Activated T-cell treated with anti-CD3 and anti-CD28 coated beads, Interleukin-2, amount 50 U/mL, for 72 hours (primary cell): Measurements from ENCODE around the gene TVP23A. TPM values are rescaled to one million over a fixed set of nuclear protein-coding genes. Genes with fewer than 3 reads are reported as not detected.
"Not testable (repeated sequence)": the region's sequence is repeated elsewhere in the genome, so short reads cannot be mapped to it uniquely, and the experiment has no call there.

Source experiments
- ATAC-seq, 2 donors: fragments of 150-1000 bp; cut with Tn5 transposase; replicated peaks in 1 of 2; 2 replicates each; pipeline ENCODE4 v1.10.0; 2021; ENCODE audit warnings: moderate library complexity in 2 of 2, mild to moderate bottlenecking in 1 of 2
- DNase-seq, 2 donors: peaks; one replicate each; pipeline ENCODE4 v3.0.0; 2021 to 2022; ENCODE audit warnings: mixed read lengths in 1 of 2
- H3K27ac Mint-ChIP-seq: one replicate; pipeline ENCODE4 v1.8.0; 2022; ENCODE audit warnings: mild to moderate bottlenecking, moderate library complexity, mixed read lengths
- H3K27me3 Mint-ChIP-seq: one replicate; pipeline ENCODE4 v1.8.0; 2022; ENCODE audit warnings: low read depth, mixed read lengths
- H3K36me3 Mint-ChIP-seq, 2 donors: one replicate each; pipeline ENCODE4 v1.8.0; 2022; ENCODE audit warnings: mixed read lengths in 2 of 2, mild to moderate bottlenecking in 1 of 2; ENCODE audit not compliant: insufficient read depth in 2 of 2
- H3K4me1 Mint-ChIP-seq: one replicate; pipeline ENCODE4 v1.8.0; 2022; ENCODE audit warnings: low read depth, mixed read lengths
- H3K4me3 Mint-ChIP-seq, 2 donors: one replicate each; pipeline ENCODE4 v1.8.0; 2022; ENCODE audit warnings: mild to moderate bottlenecking in 2 of 2, mixed read lengths in 2 of 2, moderate library complexity in 2 of 2
- H3K9me3 Mint-ChIP-seq, 2 donors: one replicate each; pipeline ENCODE4 v1.8.0; 2022; ENCODE audit warnings: mixed read lengths in 2 of 2
- total RNA-seq, 2 donors: library from RNA; stranded (reverse); gene quantifications; one replicate each; pipeline ENCODE4 v1.2.3, GENCODE V29; 2022

TVP23A gene
- total RNA-seq, 2 donors from 2014 or later = 0.60 TPM; not detected in 1

DNA sequence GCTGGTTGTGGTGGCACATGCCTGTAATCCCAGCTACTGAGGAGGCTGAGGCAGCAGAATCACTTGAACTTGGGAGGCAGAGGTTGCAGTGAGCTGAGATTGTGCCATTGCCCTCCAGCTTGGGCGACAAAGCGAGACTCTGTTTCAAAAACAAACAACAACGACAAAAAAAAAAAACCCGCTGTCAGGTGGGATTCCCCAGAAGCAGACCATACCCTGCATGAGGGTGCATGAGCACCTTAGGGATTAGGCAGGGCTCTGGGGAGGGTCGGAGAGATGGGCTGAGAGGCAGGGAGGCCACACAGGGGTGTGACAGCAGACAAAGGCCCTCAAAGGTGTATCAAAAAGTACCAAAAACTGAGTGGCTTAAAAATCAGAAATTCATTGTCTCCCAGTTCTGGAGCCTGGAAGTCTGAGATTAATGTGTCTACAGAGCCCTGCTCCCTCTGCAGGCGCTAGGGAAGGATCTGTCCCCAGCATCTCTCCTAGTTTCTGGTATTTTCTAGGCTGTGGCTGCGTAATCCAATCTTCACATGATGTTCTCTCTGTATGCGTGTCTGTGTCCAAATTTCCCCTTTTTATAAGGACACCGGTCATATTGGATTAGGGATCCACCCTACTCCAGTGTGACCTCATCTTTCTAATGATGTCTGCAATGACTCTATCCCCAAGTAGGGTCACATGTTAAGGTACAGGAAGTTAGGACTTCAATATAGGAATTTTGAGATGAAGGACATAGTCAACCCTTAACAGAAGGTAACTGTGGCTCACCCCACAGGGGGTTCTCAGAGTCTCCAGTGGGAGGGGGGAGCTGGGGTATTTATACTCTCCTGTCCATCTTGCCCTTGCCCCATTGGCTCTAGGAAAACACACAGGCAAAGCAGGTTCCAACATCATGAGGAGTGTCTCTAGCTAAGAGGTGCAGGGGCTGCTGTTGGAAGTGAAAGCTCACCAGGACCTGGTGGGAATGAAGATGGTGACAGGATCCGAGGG is 13.6 kb upstream of the TVP23A start:
- ATAC-seq (no peak), DNase-seq (no peak)
- H3K9me3 Mint-ChIP-seq = no peaks in the 10 kb centered on the region
- H3K4me1 Mint-ChIP-seq = peaks cover 16% of the 10 kb centered on the region
- H3K27ac Mint-ChIP-seq = no peak overlapping the region
- H3K36me3 Mint-ChIP-seq = no peaks in the 10 kb centered on the region
- H3K27me3 Mint-ChIP-seq = peaks cover 28% of the 10 kb centered on the region
- H3K4me3 Mint-ChIP-seq = no peak overlapping the region

DNA sequence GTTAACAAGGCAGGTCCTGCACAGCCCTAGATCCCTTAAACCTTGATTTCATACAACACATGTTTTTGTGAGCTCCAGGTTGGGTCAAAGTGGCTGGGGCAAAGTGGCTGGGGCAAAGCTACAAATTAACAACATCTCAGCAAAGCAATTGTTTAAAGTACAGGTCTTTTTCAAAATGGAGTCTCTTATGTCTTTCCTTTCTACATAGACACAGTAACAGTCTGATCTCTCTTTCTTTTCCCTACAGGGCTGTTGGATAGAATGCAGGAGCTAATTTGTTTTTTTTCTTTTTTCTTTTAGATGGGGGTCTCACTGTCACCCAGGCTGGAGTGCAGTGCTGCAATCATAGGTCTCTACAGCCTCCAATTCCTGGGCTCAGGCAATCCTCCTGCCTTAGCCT is 11.6 kb upstream of the TVP23A start:
- H3K9me3 Mint-ChIP-seq, DNase-seq, H3K36me3 Mint-ChIP-seq, H3K4me1 Mint-ChIP-seq, ATAC-seq, H3K27ac Mint-ChIP-seq, H3K4me3 Mint-ChIP-seq: not testable (repeated sequence)
- peaks cover 25% of the 10 kb centered on the region for H3K27me3 Mint-ChIP-seq

- not testable (repeated sequence) for ATAC-seq, H3K36me3 Mint-ChIP-seq
Observed at GRCh38 chr16:10829390-10830098, 10.9 kb upstream of the TVP23A start.

DNA sequence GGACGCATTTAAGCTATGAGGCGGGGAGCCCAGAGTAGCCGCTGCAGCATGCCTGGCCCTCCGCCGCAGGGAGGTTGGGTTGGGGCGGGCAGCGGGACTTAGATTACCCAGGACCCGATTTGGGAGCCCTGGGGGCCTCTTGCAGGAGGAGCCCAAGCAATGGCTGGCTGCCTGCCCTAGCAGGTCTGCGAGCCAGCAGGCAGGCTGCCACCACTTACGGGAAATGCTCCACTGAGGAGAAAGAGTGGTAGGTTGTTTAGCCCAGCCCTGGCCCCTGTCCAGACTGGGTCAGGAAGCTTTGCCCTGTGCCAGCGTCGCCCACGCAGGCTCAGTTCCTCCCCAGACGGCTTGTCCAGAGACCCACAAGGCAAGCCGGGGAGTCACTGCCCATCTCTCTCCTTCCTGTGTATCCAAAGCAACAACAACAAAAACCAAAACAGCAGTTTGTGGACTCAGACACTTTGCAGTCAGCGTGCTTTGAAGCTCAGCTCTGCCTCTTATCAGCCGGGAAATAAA is 10.3 kb upstream of the TVP23A start:
- no peak for DNase-seq
- Mint-ChIP-seq H3K36me3 (no peaks in the 10 kb centered on the region), H3K27ac (no peak overlapping the region), H3K27me3 (peaks cover 16% of the 10 kb centered on the region), H3K4me1 (no peaks in the 10 kb centered on the region), H3K9me3 (no peaks in the 10 kb centered on the region), H3K4me3 (no peak overlapping the region)
- no peak for ATAC-seq

More at GRCh38 chr16:10829390-10830098, 10.9 kb upstream of the TVP23A start:
- peaks cover 21% of the 10 kb centered on the region for H3K27me3 Mint-ChIP-seq
- H3K27ac Mint-ChIP-seq, H3K4me1 Mint-ChIP-seq, H3K9me3 Mint-ChIP-seq, DNase-seq, H3K4me3 Mint-ChIP-seq: not testable (repeated sequence)

DNA sequence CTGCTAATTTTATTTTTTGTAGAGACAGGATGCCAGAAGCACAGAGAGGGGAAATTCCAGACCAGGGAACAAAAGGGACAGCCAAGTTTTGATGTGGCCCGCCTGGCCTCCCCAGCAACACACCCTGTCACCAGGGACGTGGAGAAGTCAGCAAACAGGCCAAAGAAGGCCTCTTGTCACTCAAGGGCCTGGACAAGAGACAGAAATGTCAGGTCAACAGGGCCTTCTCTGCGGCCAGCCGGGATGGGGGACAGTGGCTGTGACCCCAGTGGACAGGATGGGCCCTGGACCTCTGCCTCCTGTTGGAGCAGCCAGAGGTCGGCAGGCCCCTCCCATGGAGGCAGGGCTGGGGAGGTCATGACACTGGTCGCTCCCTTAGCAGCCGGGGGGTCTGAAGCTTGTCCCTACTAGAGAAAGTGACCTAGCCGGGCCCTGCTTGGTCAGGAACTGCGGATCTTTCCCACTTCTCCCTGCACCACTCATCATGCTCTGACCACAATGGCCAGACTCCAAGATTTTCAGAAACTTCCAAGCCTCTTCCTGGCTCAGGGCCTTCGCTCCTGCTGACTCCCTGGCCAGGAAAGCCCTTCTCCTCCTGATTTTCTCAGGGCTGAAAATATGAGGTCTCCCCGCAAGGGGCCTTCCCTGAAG is 9.2 kb upstream of the TVP23A start:
- Mint-ChIP-seq H3K36me3 (no peaks in the 10 kb centered on the region), H3K9me3 (no peaks in the 10 kb centered on the region), H3K27ac (no peak overlapping the region), H3K4me3 (no peak overlapping the region), H3K4me1 (no peaks in the 10 kb centered on the region), H3K27me3 (peaks cover 16% of the 10 kb centered on the region)
- ATAC-seq (no peak), DNase-seq (no peak)

GRCh38 chr16:10824111-10824893 is 5.7 kb upstream of the TVP23A start:
- Mint-ChIP-seq H3K4me1 (peaks cover 5% of the 10 kb centered on the region), H3K4me3 (no peak overlapping the region), H3K9me3 (no peaks in the 10 kb centered on the region), H3K27me3 (peaks cover 9% of the 10 kb centered on the region), H3K36me3 (no peaks in the 10 kb centered on the region), H3K27ac (no peak overlapping the region)
- DNase-seq (no peak), ATAC-seq (no peak)

- Mint-ChIP-seq H3K4me1 (peaks cover 5% of the 10 kb centered on the region), H3K9me3 (no peaks in the 10 kb centered on the region), H3K27me3 (peaks cover 3% of the 10 kb centered on the region), H3K4me3 (no peak overlapping the region), H3K27ac (no peak overlapping the region), H3K36me3 (no peaks in the 10 kb centered on the region)
- no peak for ATAC-seq
- no peak for DNase-seq
Observed at GRCh38 chr16:10822702-10823101, 4.1 kb upstream of the TVP23A start.

- peaks cover 5% of the 10 kb centered on the region for H3K4me1 Mint-ChIP-seq
- ATAC-seq (no peak), DNase-seq (no peak)
- no peak overlapping the region for H3K4me3 Mint-ChIP-seq
- H3K27ac Mint-ChIP-seq = no peak overlapping the region
- no peaks in the 10 kb centered on the region for H3K9me3 Mint-ChIP-seq
- H3K36me3 Mint-ChIP-seq = no peaks in the 10 kb centered on the region
- H3K27me3 Mint-ChIP-seq = peaks cover 8% of the 10 kb centered on the region
Observed at GRCh38 chr16:10820546-10820945, 2.0 kb upstream of the TVP23A start.

DNA sequence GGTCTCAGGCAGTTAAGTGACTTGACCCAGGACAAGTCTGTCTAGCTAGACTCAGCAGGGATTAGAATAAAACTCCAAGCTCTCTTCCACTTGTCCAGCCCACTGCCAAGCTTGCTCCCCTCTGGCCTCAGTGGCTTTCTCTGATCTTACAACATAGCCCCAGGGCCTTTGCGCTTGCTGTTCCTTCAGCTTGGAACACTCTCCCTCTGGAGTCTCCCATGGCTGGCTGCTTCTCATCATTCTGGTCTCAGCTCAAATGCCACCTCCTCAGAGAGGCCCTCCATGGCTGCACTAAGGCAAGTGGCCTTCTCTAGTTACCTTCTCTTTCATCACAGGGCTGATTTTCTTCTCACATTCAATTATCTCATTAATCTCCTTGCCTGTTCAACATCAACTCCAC is 1.1 kb downstream of the TVP23A start:
- Mint-ChIP-seq H3K27me3 (peaks cover 16% of the 10 kb centered on the region), H3K36me3 (no peaks in the 10 kb centered on the region), H3K4me1 (peaks cover 14% of the 10 kb centered on the region), H3K4me3 (no peak overlapping the region), H3K27ac (no peak overlapping the region), H3K9me3 (no peaks in the 10 kb centered on the region)
- ATAC-seq (no peak), DNase-seq (no peak)

- Mint-ChIP-seq H3K4me3 (peak overlapping the region in 1 of 2 donors; percentile 49), H3K9me3 (peaks cover 0 to 2% of the 10 kb centered on the region in 2 donors), H3K27me3 (peaks cover 20% of the 10 kb centered on the region), H3K27ac (peak overlapping the region; percentile 66), H3K4me1 (peaks cover 24% of the 10 kb centered on the region), H3K36me3 (no peaks in the 10 kb centered on the region)
- DNase-seq (no peak), ATAC-seq (no peak)
Observed at GRCh38 chr16:10813099-10813455, 5.5 kb downstream of the TVP23A start.

GRCh38 chr16:10812312-10813098 is 6.1 kb downstream of the TVP23A start:
- DNase-seq = peak; percentile 8 to 21
- Mint-ChIP-seq H3K36me3 (no peaks in the 10 kb centered on the region), H3K9me3 (peaks cover 0 to 2% of the 10 kb centered on the region in 2 donors), H3K27me3 (peaks cover 20% of the 10 kb centered on the region), H3K27ac (peak overlapping the region; percentile 66), H3K4me1 (peaks cover 24% of the 10 kb centered on the region), H3K4me3 (peak overlapping the region; percentile 11 to 49)
- peak; percentile 91 to 95 for ATAC-seq

DNA sequence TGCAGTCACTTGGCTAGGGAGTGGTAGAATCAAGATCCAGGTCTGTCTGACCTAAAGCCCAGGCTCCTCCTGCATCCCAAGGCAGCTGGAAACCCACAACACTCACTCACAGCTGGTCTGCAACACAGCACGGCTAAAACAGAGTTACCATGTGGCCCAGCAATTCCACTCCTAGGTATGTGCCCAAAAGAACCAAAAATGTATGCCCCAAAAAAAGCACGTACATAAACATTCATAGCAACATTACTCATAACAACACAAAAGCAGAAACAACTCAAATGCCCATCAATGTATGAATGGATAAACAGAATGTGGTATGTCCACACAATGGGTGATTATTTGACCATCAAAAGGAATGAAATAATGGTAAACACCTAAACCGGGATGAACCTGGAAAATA is 8.9 kb downstream of the TVP23A start:
- peaks cover 0 to 2% of the 10 kb centered on the region in 2 donors for H3K9me3 Mint-ChIP-seq
- peaks cover 24% of the 10 kb centered on the region for H3K4me1 Mint-ChIP-seq
- DNase-seq (no peak), ATAC-seq (no peak)
- H3K27me3 Mint-ChIP-seq = peaks cover 25% of the 10 kb centered on the region
- no peak overlapping the region for H3K4me3 Mint-ChIP-seq
- H3K27ac Mint-ChIP-seq = no peak overlapping the region
- no peaks in the 10 kb centered on the region for H3K36me3 Mint-ChIP-seq
